ENCODE results near the gene UTP14C.
"Not testable (repeated sequence)": the region's sequence is repeated elsewhere in the genome, so short reads cannot be mapped to it uniquely, and the experiment has no call there.

Gene UTP14C

GRCh38 chr13:52024481-52024880, at the start of gene UTP14C:
TSS of gene UTP14C (plus strand) at chr13:52024691. CDS start at chr13:52028805, 4,114 bp downstream.
- no peak for DNase-seq

GRCh38 chr13:51976423-51976822, 48.1 kb upstream of the UTP14C start:
- DNase-seq: no peak

GRCh38 chr13:51976890-51977289, 47.6 kb upstream of the UTP14C start:
- DNase-seq: no peak

- DNase-seq: no peak
These were observed 46.9 kb upstream of the UTP14C start for GRCh38 chr13:51977625-51978024.

GRCh38 chr13:51978796-51979556, 45.5 kb upstream of the UTP14C start:
- no peak for DNase-seq

- no peak for DNase-seq
These were observed 43.6 kb upstream of the UTP14C start for GRCh38 chr13:51980908-51981307.

- no peak for DNase-seq
These were observed 43.1 kb upstream of the UTP14C start for GRCh38 chr13:51981355-51981754.

GRCh38 chr13:51983292-51983691, 41.2 kb upstream of the UTP14C start:
- not testable (repeated sequence) for DNase-seq

GRCh38 chr13:51984904-51985303, 39.6 kb upstream of the UTP14C start:
- DNase-seq: not testable (repeated sequence)

GRCh38 chr13:51988988-51989618, 35.4 kb upstream of the UTP14C start:
- DNase-seq: no peak

GRCh38 chr13:51993713-51994112, 30.8 kb upstream of the UTP14C start:
- no peak for DNase-seq

- no peak for DNase-seq
These were observed 28.6 kb upstream of the UTP14C start for GRCh38 chr13:51995677-51996551.

- DNase-seq: no peak
These were observed 27.9 kb upstream of the UTP14C start for GRCh38 chr13:51996641-51997040.

GRCh38 chr13:51997186-51997585, 27.3 kb upstream of the UTP14C start:
- DNase-seq: no peak

GRCh38 chr13:51997641-51998330, 26.7 kb upstream of the UTP14C start:
- no peak for DNase-seq

GRCh38 chr13:51998723-51999509, 25.6 kb upstream of the UTP14C start:
- DNase-seq: no peak

GRCh38 chr13:51999510-51999911, 25.0 kb upstream of the UTP14C start:
- DNase-seq: no peak

- no peak for DNase-seq
These were observed 24.6 kb upstream of the UTP14C start for GRCh38 chr13:51999921-52000320.

- no peak for DNase-seq
These were observed 23.3 kb upstream of the UTP14C start for GRCh38 chr13:52001120-52001731.

- no peak for DNase-seq
These were observed 22.1 kb upstream of the UTP14C start for GRCh38 chr13:52002361-52002760.

GRCh38 chr13:52003541-52003940, 20.9 kb upstream of the UTP14C start:
- no peak for DNase-seq

Data from NCI-H1436 treated with DMSO at 0.1 percent for 48 hours (cell line).